GM23338 (cell line): ENCODE data around the gene ABCA6. TPM values are rescaled to one million over a fixed set of nuclear protein-coding genes. Genes with fewer than 3 reads are reported as not detected.
A peak's percentile ranks its signal among the peaks of the same experiment; 100 is the strongest.

Experiments used
- ATAC-seq: fragments of 200-7000 bp; cut with Tn5 transposase; 3 replicates; pipeline ENCODE4 v1.9.1; 2020
- DNase-seq: peaks from one replicate; pipeline ENCODE4 v3.0.0-alpha.2; 2015; ENCODE audit warnings: low spot score
- H2AFZ ChIP-seq: fragments of 200-600 bp; sonication (generic); 2 replicates; pipeline ENCODE4 v1.8.0; 2016; ENCODE audit warnings: antibody characterized with exemption, mild to moderate bottlenecking, moderate library complexity
- H3F3A ChIP-seq: fragments of 200-600 bp; sonication (generic); replicated peaks from 2 replicates; pipeline ENCODE4 v1.8.0; 2017; ENCODE audit warnings: antibody characterized with exemption, mixed run types, low read depth
- H3K27ac ChIP-seq: fragments of 200-600 bp; sonication (generic); 2 replicates; pipeline ENCODE4 v1.6.1; 2016; ENCODE audit warnings: low read depth
- H3K27me3 ChIP-seq: fragments of 200-600 bp; sonication (generic); 2 replicates; pipeline ENCODE4 v1.8.0; 2016; ENCODE audit warnings: mild to moderate bottlenecking, mixed run types, moderate library complexity; ENCODE audit not compliant: insufficient read depth
- H3K36me3 ChIP-seq: fragments of 200-600 bp; sonication (generic); 2 replicates; pipeline ENCODE4 v1.8.0; 2016; ENCODE audit warnings: mild to moderate bottlenecking; ENCODE audit not compliant: insufficient read depth
- H3K4me1 ChIP-seq: fragments of 200-600 bp; sonication (generic); 2 replicates; pipeline ENCODE4 v1.8.0; 2016; ENCODE audit warnings: mild to moderate bottlenecking, moderate library complexity; ENCODE audit not compliant: insufficient read depth
- H3K4me2 ChIP-seq: fragments of 200-600 bp; sonication (generic); 2 replicates; pipeline ENCODE4 v1.7.1; 2017; ENCODE audit warnings: mixed run types
- H3K4me3 ChIP-seq: fragments of 200-600 bp; sonication (generic); 2 replicates; pipeline ENCODE4 v1.6.1; 2016; ENCODE audit warnings: mixed run types
- H3K79me2 ChIP-seq: fragments of 200-600 bp; sonication (generic); replicated peaks from 2 replicates; pipeline ENCODE4 v1.8.0; 2017; ENCODE audit warnings: mild to moderate bottlenecking; ENCODE audit not compliant: insufficient read depth
- H3K9me2 ChIP-seq: fragments of 200-600 bp; sonication (generic); 2 replicates; pipeline ENCODE4 v1.8.0; 2017; ENCODE audit not compliant: insufficient read depth
- H4K20me1 ChIP-seq: fragments of 200-600 bp; sonication (generic); replicated peaks from 2 replicates; pipeline ENCODE4 v1.8.0; 2017; ENCODE audit warnings: mild to moderate bottlenecking; ENCODE audit not compliant: insufficient read depth
- H3K27ac Mint-ChIP-seq: 2 replicates; pipeline ENCODE4 v1.8.0; 2020; ENCODE audit warnings: inconsistent platforms, mild to moderate bottlenecking, moderate library complexity, mixed read lengths
- H3K27me3 Mint-ChIP-seq: 3 replicates; pipeline ENCODE4 v1.8.0; 2022; ENCODE audit warnings: low read depth, mild to moderate bottlenecking, moderate library complexity, mixed read lengths, inconsistent platforms; ENCODE audit not compliant: insufficient read depth, poor library complexity
- H3K36me3 Mint-ChIP-seq: 3 replicates; pipeline ENCODE4 v1.8.0; 2021; ENCODE audit warnings: low read depth, mild to moderate bottlenecking, inconsistent platforms, moderate library complexity, mixed read lengths
- H3K4me1 Mint-ChIP-seq: 3 replicates; pipeline ENCODE4 v1.8.0; 2020; ENCODE audit warnings: mild to moderate bottlenecking, inconsistent platforms, mixed read lengths
- H3K4me3 Mint-ChIP-seq: 3 replicates; pipeline ENCODE4 v1.8.0; 2021; ENCODE audit warnings: moderate library complexity, mild to moderate bottlenecking, inconsistent platforms, mixed read lengths
- H3K9me3 Mint-ChIP-seq: 3 replicates; pipeline ENCODE4 v1.8.0; 2020; ENCODE audit warnings: moderate library complexity, mild to moderate bottlenecking, inconsistent platforms, mixed read lengths
- CREB1 ChIP-seq: fragments of 250-450 bp; sonication (Bioruptor Pico); IDR thresholded peaks from 2 replicates; pipeline ENCODE4 v1.5.0; 2020; ENCODE audit warnings: low read depth, mild to moderate bottlenecking, moderate library complexity
- JUNB ChIP-seq: IDR thresholded peaks from one replicate; pipeline ENCODE4 v1.6.1; 2016; ENCODE audit warnings: antibody characterized with exemption; ENCODE audit not compliant: unreplicated experiment
- NANOG ChIP-seq: IDR thresholded peaks from 2 replicates; pipeline ENCODE4 v1.6.1; 2016; ENCODE audit warnings: antibody characterized with exemption, borderline replicate concordance
- STAT1 ChIP-seq: IDR thresholded peaks from one replicate; pipeline ENCODE4 v1.6.1; 2016; ENCODE audit warnings: antibody characterized with exemption; ENCODE audit not compliant: unreplicated experiment
- ZNF114 ChIP-seq: fragments of 250-450 bp; sonication (Bioruptor Pico); IDR thresholded peaks from 2 replicates; pipeline ENCODE4 v1.5.0; 2020; ENCODE audit warnings: mild to moderate bottlenecking, moderate library complexity
- polyA plus RNA-seq: library from polyadenylated mRNA; unstranded; fragments of >200 nt; fragmentation: Nextera tagmentation; extraction: Ambion mirVana; gene quantifications from 2 replicates; pipeline ENCODE4 v1.2.1, GENCODE V29; 2016
- total RNA-seq: library from RNA; depleted of rRNA; stranded (reverse); fragments of >200 nt; shearing (Covaris generic); gene quantifications from 2 replicates; pipeline ENCODE4 v1.2.3, GENCODE V29; 2014
- TF ChIP-seq, protein P1 (sequence below), 2 experiments: fragments of 200-600 bp in 1 of 2; sonication (generic) in 1 of 2; conservative IDR thresholded peaks; 2 replicates each; pipeline versions ENCODE4 v1.5.1 to v1.6.1; 2016 to 2017; ENCODE audit warnings: antibody characterized with exemption in 2 of 2, low read depth in 2 of 2, mild to moderate bottlenecking in 2 of 2, moderate library complexity in 1 of 2
- TF ChIP-seq, protein P2 (sequence below): IDR thresholded peaks from one replicate; pipeline ENCODE4 v1.6.1; 2018; ENCODE audit warnings: antibody characterized with exemption; ENCODE audit not compliant: unreplicated experiment

ABCA6 gene
- total and polyA plus RNA-seq, 2 experiments from 2014 or later = not detected

DNA sequence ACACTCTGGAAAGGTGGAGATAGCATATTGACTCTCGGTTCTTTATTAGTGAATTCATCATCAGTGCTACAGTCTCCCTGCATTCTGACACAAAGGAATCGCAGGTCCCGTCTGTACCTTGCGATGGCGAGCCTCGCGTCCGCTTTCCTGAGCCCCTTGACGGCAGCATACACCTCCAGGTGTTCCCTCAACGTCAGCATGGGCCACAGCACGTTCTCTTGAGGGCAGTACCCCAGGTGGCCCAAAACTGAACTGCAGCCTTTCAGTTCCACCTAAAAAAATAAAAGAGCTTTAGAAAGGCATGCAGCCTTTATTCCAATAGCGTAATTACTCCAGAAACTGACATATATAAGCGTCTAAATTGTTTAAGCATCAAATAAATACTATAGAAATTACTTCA is 56.8 kb downstream of the ABCA6 start:
- no peak overlapping the region for H3K27ac Mint-ChIP-seq
- no peak overlapping the region for H3K4me3 Mint-ChIP-seq
- Histone ChIP-seq H3K4me1 (no peaks in the 10 kb centered on the region), H3K36me3 (no peaks in the 10 kb centered on the region; the same call in 1 of the 2 replicates), H3K79me2 (no peaks in the 10 kb centered on the region), H3K27ac (no peak overlapping the region), H3F3A (no peaks in the 10 kb centered on the region), H4K20me1 (no peaks in the 10 kb centered on the region), H2AFZ (no peak overlapping the region), H3K4me2 (no peak overlapping the region), H3K9me2 (no peaks in the 10 kb centered on the region; the same call in 1 of the 2 replicates), H3K27me3 (no peaks in the 10 kb centered on the region), H3K4me3 (no peak overlapping the region)
- H3K9me3 Mint-ChIP-seq = peaks cover 10% of the 10 kb centered on the region; the same call in 2 of the 3 replicates
- peaks cover 2% of the 10 kb centered on the region; the same call in 1 of the 3 replicates for H3K4me1 Mint-ChIP-seq
- peak; percentile 100 for ATAC-seq
- H3K36me3 Mint-ChIP-seq = no peaks in the 10 kb centered on the region; the same call in 2 of the 3 replicates
- peak; percentile 91 for DNase-seq
- no peaks in the 10 kb centered on the region for H3K27me3 Mint-ChIP-seq
- TF ChIP-seq, protein P1, sequence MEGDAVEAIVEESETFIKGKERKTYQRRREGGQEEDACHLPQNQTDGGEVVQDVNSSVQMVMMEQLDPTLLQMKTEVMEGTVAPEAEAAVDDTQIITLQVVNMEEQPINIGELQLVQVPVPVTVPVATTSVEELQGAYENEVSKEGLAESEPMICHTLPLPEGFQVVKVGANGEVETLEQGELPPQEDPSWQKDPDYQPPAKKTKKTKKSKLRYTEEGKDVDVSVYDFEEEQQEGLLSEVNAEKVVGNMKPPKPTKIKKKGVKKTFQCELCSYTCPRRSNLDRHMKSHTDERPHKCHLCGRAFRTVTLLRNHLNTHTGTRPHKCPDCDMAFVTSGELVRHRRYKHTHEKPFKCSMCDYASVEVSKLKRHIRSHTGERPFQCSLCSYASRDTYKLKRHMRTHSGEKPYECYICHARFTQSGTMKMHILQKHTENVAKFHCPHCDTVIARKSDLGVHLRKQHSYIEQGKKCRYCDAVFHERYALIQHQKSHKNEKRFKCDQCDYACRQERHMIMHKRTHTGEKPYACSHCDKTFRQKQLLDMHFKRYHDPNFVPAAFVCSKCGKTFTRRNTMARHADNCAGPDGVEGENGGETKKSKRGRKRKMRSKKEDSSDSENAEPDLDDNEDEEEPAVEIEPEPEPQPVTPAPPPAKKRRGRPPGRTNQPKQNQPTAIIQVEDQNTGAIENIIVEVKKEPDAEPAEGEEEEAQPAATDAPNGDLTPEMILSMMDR (conservative IDR thresholded peaks at IDR 0.05; ENCODE audit: low read depth in 2 of 2) = peak; percentile 65 to 77
- TF ChIP-seq, protein P2, sequence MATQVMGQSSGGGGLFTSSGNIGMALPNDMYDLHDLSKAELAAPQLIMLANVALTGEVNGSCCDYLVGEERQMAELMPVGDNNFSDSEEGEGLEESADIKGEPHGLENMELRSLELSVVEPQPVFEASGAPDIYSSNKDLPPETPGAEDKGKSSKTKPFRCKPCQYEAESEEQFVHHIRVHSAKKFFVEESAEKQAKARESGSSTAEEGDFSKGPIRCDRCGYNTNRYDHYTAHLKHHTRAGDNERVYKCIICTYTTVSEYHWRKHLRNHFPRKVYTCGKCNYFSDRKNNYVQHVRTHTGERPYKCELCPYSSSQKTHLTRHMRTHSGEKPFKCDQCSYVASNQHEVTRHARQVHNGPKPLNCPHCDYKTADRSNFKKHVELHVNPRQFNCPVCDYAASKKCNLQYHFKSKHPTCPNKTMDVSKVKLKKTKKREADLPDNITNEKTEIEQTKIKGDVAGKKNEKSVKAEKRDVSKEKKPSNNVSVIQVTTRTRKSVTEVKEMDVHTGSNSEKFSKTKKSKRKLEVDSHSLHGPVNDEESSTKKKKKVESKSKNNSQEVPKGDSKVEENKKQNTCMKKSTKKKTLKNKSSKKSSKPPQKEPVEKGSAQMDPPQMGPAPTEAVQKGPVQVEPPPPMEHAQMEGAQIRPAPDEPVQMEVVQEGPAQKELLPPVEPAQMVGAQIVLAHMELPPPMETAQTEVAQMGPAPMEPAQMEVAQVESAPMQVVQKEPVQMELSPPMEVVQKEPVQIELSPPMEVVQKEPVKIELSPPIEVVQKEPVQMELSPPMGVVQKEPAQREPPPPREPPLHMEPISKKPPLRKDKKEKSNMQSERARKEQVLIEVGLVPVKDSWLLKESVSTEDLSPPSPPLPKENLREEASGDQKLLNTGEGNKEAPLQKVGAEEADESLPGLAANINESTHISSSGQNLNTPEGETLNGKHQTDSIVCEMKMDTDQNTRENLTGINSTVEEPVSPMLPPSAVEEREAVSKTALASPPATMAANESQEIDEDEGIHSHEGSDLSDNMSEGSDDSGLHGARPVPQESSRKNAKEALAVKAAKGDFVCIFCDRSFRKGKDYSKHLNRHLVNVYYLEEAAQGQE = no peak
- TF ChIP-seq JUNB = no peak
- TF ChIP-seq CREB1 (CRISPR knock-in tag) = peak; percentile 76

DNA sequence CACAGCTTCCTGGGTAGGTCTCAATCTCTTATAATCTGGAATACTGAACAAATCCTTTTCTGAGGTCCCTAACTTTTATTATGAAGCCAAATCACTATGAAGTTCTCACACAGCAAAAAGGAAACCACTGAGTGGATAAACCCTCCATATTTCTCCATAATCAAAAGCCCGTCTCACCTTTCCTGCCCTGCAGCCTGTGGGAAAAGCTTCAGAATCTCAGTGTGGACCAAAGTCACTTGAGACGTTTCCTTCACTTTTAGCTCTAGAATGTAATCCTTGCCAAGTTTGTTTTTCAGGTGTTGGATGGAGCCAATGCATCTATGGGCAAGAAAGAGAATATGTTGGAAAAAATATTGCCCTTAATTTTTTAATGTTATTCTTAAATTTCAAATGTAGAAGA is 59.0 kb downstream of the ABCA6 start:
- Mint-ChIP-seq H3K9me3 (peaks cover 10% of the 10 kb centered on the region; the same call in 2 of the 3 replicates), H3K4me1 (peaks cover 2% of the 10 kb centered on the region; the same call in 1 of the 3 replicates), H3K27me3 (no peaks in the 10 kb centered on the region), H3K4me3 (no peak overlapping the region), H3K36me3 (no peaks in the 10 kb centered on the region; the same call in 2 of the 3 replicates), H3K27ac (no peak overlapping the region)
- Histone ChIP-seq H3K4me2 (no peak overlapping the region), H3K4me1 (no peaks in the 10 kb centered on the region), H3K36me3 (no peaks in the 10 kb centered on the region; the same call in 1 of the 2 replicates), H3K9me2 (no peaks in the 10 kb centered on the region; the same call in 1 of the 2 replicates), H3K27ac (no peak overlapping the region), H3K27me3 (no peaks in the 10 kb centered on the region), H2AFZ (no peak overlapping the region), H4K20me1 (no peaks in the 10 kb centered on the region), H3K79me2 (no peaks in the 10 kb centered on the region), H3F3A (no peaks in the 10 kb centered on the region), H3K4me3 (no peak overlapping the region)
- no peak for ATAC-seq
- no peak for DNase-seq
- no peak for TF ChIP-seq ZNF114
- no peak for TF ChIP-seq NANOG
- no peak for TF ChIP-seq STAT1
- TF ChIP-seq, protein P1 (conservative IDR thresholded peaks at IDR 0.05; ENCODE audit: low read depth in 2 of 2) = no peak
